Raji (cell line): ENCODE results near the gene EVC2.

Source experiments
- POLR2A ChIP-seq: IDR thresholded peaks from 2 replicates; pipeline ENCODE4 v1.6.1; 2011; ENCODE audit warnings: low read depth, low read length, control low read depth; ENCODE audit not compliant: insufficient read depth

Gene EVC2

GRCh38 chr4:5678977-5679376 is 29.4 kb downstream of the EVC2 start:
- TF ChIP-seq POLR2A, result no peak

GRCh38 chr4:5676763-5677162 is 31.6 kb downstream of the EVC2 start:
- TF ChIP-seq POLR2A, result no peak

- no peak for TF ChIP-seq POLR2A
Observed at GRCh38 chr4:5666741-5667140, 41.6 kb downstream of the EVC2 start.

GRCh38 chr4:5664778-5665177 is 43.6 kb downstream of the EVC2 start:
- TF ChIP-seq POLR2A, result no peak

GRCh38 chr4:5662555-5662954 is 45.8 kb downstream of the EVC2 start:
- no peak for TF ChIP-seq POLR2A

GRCh38 chr4:5661237-5661636 is 47.1 kb downstream of the EVC2 start:
- no peak for TF ChIP-seq POLR2A

- TF ChIP-seq POLR2A, result no peak
Observed at GRCh38 chr4:5660185-5660584, 48.2 kb downstream of the EVC2 start.

GRCh38 chr4:5658974-5659373 is 49.4 kb downstream of the EVC2 start:
- no peak for TF ChIP-seq POLR2A

- no peak for TF ChIP-seq POLR2A
Observed at GRCh38 chr4:5656415-5656814, 51.9 kb downstream of the EVC2 start.

GRCh38 chr4:5654791-5655190 is 53.6 kb downstream of the EVC2 start:
- TF ChIP-seq POLR2A, result no peak

- TF ChIP-seq POLR2A, result no peak
Observed at GRCh38 chr4:5651089-5651488, 57.3 kb downstream of the EVC2 start.

GRCh38 chr4:5650040-5650439 is 58.3 kb downstream of the EVC2 start:
- no peak for TF ChIP-seq POLR2A

GRCh38 chr4:5647351-5647750 is 61.0 kb downstream of the EVC2 start:
- no peak for TF ChIP-seq POLR2A

GRCh38 chr4:5640096-5640495 is 68.3 kb downstream of the EVC2 start:
- no peak for TF ChIP-seq POLR2A

- TF ChIP-seq POLR2A, result no peak
Observed at GRCh38 chr4:5639556-5639955, 68.8 kb downstream of the EVC2 start.

- TF ChIP-seq POLR2A, result no peak
Observed at GRCh38 chr4:5638976-5639375, 69.4 kb downstream of the EVC2 start.

- no peak for TF ChIP-seq POLR2A
Observed at GRCh38 chr4:5638316-5638715, 70.0 kb downstream of the EVC2 start.
